GM19468 (cell line): Measurements from ENCODE around the gene LPAR5.
"Not testable (repeated sequence)": the region's sequence is repeated elsewhere in the genome, so short reads cannot be mapped to it uniquely, and the experiment has no call there.

ENCODE experiments used
- ATAC-seq: cut with Tn5 transposase; IDR thresholded peaks from one replicate; pipeline ENCODE4 v1.9.1; 2021; ENCODE audit warnings: mild to moderate bottlenecking, moderate library complexity, moderate number of reproducible peaks; ENCODE audit not compliant: unreplicated experiment; ENCODE audit errors: extremely low read depth

LPAR5 gene

GRCh38 chr12:6608592-6609281, 27.0 kb downstream of the LPAR5 start:
- ATAC-seq: no peak

DNA sequence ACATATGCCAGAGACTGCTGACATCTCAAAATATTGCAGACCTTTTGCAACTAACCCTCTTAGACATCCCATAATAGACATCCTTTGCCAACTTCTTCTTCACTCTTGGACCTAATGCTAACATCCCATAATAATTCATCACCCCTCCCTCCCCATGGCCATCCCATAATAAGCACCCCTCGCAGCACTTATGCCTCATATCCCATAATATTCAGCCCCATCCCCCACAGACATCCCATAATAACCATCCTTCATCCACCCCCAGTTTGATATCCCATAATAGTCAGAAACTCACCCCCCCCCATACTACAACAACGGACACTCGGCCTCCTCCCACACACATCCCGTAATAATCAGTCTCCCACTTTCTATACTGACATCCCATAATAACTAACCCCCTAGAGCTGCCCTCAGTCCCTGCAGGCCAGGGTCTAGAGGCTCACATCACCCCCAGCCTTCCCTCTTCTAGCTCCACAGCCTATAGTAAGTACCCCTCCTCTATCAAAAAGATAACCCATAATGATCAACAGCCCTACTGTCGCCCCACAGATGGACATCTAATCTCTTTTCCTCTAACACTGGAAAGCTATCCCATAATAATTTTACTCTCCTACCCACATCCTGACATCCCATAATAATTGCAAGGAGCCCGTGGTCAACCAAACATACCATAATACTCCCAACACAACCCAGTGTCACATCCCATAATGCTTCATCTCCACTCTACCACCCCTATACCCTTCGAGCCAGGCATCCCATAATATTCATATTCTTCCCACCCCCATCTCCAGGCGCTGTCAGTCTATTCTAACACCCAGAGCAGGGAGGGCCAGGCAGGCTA, 27.8 kb downstream of the LPAR5 start:
- no peak for ATAC-seq

DNA sequence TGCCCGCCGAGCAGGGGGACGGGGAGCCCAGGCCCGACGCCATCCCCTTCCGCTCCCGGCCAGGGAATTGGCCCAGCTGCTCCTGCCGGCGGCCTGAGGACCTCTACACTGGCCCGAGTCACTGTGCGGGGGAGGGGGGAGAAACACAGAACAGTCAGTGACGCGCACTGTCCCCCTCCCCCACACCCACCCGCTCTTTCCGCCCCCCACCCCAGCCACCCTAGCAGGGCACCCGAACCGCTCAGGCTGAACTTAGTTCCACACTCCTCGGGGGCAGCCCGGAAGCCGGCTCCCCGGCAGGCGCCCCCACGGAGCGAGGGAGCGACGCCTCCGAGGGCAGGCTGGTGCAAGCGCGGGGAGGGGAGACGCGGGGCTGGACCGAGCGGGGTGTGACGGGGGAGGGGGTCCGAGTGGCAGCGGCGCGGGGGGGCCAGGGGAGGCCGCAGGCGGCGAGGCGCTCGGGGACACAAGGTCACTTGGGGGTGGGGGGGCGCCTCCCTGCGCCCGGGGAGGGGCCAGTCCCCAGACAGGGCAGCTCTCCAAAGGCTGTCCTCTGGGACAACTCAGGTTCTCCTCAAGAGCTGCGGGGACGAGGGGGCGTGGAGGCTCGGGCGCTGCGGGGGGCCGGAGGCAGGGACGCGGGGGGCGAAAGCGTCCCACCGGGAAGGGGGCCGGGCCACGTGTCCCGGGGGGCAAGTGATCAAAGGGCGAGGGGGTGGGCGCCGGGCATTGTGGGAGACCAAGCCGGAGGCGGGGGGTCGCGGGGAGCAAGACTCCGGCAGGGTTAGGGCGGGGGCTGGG, 29.2 kb downstream of the LPAR5 start:
- ATAC-seq: no peak

DNA sequence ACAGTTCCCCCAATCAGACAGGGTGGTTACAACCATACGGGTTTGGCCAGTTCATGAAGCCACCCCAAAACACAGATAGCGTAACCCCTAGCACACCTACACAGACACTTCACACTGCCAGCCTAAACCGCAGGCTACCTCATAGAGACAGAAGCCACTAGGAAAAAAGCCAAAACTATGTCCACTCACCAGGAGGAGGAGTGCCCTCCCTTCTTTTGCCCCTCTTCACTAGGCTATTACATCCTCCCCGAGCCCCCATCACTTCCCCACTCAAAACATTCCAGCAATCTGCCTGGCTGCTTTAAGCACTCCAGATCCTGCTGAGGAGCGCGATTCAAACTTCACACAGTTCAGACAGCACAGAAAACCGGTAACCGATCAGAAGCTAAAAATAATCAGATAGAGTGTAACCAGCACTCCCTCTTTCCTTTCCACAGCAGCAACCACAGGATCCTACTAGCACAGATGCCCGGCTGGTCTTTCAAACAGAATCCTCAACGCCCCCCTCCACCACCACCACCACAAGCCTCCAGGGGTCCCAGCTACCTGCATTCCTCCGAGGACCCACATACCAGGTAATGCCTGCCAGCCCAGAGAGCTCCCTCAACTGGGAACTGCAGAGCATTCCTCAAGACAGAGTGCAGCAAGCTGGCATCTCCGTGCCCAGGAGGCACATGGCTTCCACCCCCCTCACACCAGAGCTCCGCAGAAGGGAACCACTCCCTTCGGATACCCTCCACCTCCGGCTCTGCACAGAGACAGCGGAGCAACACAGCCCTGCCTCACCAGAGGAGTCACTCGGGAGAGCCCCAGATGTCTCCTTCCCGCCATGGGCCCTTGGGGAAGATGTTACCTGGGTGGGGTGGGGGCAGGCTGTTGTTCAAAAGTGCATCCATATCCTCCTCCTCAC, 30.1 kb downstream of the LPAR5 start:
- no peak for ATAC-seq

GRCh38 chr12:6604259-6605029, 31.3 kb downstream of the LPAR5 start:
- ATAC-seq: no peak

DNA sequence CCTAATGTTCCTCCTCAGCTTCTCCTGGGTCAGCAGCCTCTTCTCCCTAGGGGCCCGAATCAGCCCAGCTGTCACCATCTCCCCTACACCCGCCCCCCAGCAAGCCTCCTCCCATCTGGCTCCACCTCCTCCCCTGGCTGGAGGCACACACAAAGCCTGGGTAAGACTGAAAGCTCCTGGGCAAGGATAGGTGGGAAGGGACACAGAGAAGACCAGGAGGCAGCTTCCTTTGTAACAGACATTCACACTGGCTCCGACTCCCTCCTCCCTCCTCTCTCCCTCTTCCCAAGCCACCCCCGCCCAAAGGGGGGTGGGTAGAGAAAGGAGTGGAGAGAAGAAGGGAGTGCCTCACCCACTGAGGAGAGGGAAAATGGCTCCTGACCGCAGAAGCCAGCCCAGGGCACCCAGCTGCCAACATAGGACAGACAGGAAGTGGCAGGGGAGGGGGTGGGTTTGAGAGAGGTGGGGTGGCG, 32.6 kb downstream of the LPAR5 start:
- ATAC-seq: no peak

DNA sequence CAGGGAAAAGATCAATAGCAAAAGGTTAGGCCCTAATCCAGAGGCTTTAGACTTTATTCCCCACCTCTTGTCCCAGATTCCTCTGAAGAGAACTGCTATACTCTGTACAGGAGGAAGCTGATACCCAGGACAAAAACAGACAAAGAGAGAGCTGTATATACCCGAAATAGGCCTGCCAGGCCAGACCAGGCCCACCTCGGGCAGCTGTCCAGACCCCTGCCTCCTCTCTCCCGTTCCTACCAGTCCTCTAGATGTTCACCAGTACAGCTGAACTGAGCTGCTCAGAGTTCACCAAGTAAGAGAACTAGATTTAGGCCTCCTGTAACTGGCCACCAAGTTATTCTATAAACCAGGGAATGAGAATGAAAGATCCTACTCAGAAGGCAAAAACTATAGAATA, 33.2 kb downstream of the LPAR5 start:
- ATAC-seq: no peak

DNA sequence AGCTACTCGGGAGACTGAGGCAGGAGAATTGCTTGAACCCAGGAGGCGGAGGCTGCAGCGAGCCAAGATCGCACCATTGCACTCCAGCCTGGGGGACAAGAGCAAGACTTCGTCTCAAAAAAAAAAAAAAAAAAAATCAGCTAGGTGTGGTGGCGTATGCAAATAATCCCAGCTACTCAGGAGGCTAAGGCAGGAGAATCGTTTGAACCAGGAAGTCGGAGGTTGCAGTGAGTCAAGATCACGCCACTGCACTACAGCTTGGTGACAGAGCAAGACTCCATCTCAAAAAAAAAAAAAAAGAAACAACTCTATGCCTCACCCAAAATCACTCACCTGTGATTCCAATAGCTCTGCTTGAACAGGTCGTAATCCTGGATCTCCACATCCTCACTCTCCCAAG, 40.1 kb downstream of the LPAR5 start:
- not testable (repeated sequence) for ATAC-seq

DNA sequence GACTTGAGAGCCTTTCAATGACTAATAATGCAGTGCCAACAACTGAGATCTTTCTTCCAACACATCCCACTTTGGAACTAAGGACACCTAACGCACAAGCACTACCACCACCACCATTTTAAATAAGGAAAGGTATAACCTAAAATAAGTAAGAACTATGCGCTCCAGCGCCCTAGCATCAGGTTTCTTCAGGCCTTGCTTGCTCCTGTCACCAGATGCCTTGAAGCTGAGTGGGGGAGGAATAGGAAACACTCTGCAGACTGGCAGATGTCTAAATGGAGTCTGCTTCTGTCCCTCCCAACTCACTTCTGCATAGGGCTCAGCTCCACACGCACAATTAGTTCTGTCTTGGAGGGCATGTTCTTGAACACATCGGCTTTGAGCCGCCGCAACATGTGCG, 43.7 kb downstream of the LPAR5 start:
- no peak for ATAC-seq

DNA sequence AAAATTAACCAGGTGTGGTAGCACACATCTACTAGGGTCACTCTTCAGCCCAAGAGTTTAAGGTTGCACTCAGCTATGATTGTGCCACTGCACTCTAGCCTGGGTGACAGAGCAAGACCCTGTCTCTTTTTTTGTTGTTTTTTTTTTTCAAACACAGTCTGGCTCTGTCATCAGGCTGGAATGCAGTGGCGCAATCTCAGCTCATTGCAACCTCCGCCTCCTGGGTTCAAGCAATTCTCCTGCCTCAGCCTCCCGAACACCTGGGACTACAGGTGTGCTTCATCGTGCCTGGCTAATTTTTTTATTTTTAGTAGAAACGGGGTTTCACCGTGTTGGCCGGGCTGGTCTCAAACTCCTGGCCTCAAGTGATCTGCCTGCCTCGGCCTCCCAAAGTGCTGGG, 49.2 kb downstream of the LPAR5 start:
- not testable (repeated sequence) for ATAC-seq

- no peak for ATAC-seq
Observed at GRCh38 chr12:6584293-6584692, 51.5 kb downstream of the LPAR5 start.

GRCh38 chr12:6582959-6583358, 52.8 kb downstream of the LPAR5 start:
- no peak for ATAC-seq

DNA sequence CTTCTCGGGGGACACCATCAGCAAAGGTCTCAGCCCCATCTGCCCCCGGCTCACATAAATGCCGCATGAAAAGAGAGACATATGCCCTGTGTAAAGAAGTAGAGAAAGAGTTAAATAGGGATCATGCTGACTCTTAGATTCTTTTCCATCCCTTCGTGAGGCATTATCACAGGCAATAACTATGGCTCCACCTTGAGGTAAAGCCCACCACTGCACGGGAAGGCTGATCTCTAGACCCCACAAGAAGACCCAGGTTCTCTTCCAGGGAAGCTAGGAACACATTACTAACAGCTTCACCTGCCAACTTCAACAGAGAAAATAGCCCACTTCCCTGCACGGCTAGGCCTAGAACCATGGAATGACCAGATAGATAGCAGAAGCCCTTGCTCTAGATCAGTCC, 53.6 kb downstream of the LPAR5 start:
- ATAC-seq: no peak

GRCh38 chr12:6575648-6576047, 60.1 kb downstream of the LPAR5 start:
- ATAC-seq: no peak

DNA sequence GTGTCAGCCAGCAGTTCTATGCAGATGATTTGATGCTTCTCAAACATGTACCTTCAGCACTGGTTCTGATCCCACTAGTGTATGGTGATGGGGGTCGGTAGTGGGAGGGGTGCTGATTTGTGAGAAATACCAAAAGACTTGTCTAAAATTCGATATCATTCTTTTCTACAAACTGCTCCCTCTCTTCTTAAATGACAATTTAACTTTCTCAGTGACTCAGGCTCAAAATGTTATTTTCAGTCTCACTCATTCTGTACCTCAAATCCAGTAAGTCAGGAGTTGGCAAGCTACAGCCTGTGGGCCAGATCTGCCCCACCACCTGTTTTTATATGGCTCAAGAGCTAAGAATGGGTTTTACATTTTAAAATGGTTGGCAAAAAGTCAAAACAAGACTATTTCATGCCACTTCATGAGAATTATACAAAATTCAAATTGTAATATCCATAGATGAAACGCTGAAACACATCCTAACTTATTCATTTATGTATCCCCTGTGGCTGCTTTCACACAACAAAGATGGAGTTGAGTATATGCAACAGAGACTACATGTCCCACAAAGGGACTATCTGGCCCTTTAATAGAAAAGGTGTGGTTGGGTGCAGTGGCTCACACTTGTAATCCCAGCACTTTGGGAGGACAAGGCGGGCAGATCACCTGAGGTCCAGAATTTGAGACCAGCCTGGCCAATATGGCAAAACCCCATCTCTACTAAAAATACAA, 61.0 kb downstream of the LPAR5 start:
- no peak for ATAC-seq

DNA sequence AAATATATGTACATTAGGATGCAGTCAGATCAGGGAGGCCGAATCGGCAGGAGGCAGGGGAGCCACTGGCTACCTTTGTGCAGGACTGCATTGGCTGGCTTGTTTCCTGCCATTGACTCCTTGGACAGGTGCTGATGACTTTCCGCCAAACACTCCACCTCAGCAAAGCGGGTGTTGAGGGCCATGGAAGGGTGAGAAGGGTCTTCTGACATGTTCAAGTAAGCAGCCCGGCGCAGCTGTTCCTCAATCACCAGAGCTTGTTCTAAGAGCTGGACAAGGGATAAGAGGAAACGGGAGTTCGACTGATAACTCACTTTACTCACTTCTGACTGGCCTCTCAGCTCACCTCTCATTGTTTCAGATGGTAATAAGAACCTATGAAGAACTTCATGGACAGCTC, 62.8 kb downstream of the LPAR5 start:
- no peak for ATAC-seq

DNA sequence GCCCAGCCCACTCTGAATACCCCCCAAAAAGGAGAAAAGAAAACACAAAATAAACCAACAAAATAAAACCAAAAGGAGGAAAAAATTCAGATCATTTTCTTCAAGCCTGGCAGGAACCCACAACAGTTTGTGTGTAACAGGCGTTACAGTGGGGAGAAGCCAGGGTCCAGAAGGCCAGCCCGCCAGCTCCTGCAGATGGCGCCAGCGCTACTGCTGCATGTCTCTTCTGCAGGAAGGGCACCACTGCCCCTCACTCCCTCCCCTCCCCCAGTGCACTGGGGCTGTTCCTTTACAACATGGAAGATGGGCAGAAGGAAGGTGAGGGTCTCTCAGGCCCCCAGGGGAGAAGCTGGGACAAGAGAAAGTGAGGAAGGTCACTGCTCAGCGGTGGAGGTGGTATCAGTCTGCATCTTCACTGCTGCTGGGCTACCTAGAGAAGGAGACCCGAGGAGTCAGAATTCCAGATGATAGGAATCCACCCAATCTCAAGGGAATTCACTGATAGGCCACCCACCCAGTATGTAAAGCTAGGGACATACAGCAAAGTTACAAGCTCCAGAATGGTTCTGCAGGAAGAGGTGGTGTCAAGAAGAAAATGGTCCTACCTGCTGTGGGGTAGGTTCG, 65.4 kb downstream of the LPAR5 start:
- ATAC-seq: no peak

DNA sequence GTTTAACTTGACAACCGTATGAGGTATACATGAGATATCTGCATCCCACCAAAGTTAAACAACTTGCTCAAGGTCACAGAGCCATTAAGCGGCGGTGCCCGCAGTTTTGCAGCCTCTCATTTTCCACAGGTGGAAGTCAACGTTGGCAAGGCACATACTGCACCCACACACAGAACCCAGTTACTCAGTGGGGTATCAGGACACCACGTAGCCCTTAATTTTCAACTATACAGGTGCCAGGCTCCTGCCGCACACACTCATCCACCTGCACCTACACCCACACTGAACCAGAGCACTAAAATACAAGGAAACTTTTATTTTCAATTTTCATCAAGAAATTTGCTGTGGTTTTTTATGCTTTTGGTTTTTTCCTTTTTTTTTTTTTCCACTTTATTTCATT, 66.0 kb downstream of the LPAR5 start:
- no peak for ATAC-seq
